IPS DF 6.9 (cell line): ENCODE results near the gene SMC1B.

Experiments
- DNase-seq: peaks from one replicate; pipeline ENCODE4 v3.0.0-alpha.2; 2013; ENCODE audit warnings: low read depth, low spot score
- H3K27ac ChIP-seq: one replicate; pipeline ENCODE4 v1.5.1; 2013; ENCODE audit warnings: low read length, control low read depth
- H3K27me3 ChIP-seq: 2 replicates; pipeline ENCODE4 v1.6.1; 2013; ENCODE audit warnings: mild to moderate bottlenecking, low read length; ENCODE audit not compliant: control insufficient read depth, insufficient read depth
- H3K36me3 ChIP-seq: 2 replicates; pipeline ENCODE4 v1.6.1; 2013; ENCODE audit warnings: low read length; ENCODE audit not compliant: control insufficient read depth, insufficient read depth
- H3K4me1 ChIP-seq: 2 replicates; pipeline ENCODE4 v1.6.1; 2013; ENCODE audit warnings: low read length; ENCODE audit not compliant: control insufficient read depth, insufficient read depth
- H3K4me3 ChIP-seq: 2 replicates; pipeline ENCODE4 v1.5.1; 2013; ENCODE audit warnings: mild to moderate bottlenecking, low read length
- H3K9me3 ChIP-seq: 2 replicates; pipeline ENCODE4 v1.6.1; 2013; ENCODE audit warnings: low read length, inconsistent platforms; ENCODE audit not compliant: control insufficient read depth, insufficient read depth
- WGBS: extraction: QIAGEN DNeasy Blood & Tissue Kit; methylation state at CpG from one replicate; pipeline ENCODE4 v1.1.7; 2013; ENCODE audit warnings: mixed read lengths, missing lambda C conversion rate; ENCODE audit not compliant: insufficient read length, insufficient coverage; 5-methylcytosine and 5-hydroxymethylcytosine counted together

The SMC1B gene

GRCh38 chr22:45314054-45314721 is 99.2 kb downstream of the SMC1B start:
- no CpG with 5 or more reads among the region's 8 CpGs for WGBS
- Histone ChIP-seq H3K4me1 (no peaks in the 10 kb centered on the region; the same call in 1 of the 2 replicates), H3K27ac (no peak overlapping the region), H3K4me3 (no peak overlapping the region), H3K9me3 (no peaks in the 10 kb centered on the region), H3K36me3 (no peaks in the 10 kb centered on the region), H3K27me3 (no peaks in the 10 kb centered on the region)
- DNase-seq, result no peak

- Histone ChIP-seq H3K4me1 (peaks cover 1% of the 10 kb centered on the region), H3K27me3 (no peaks in the 10 kb centered on the region), H3K27ac (no peak overlapping the region), H3K9me3 (no peaks in the 10 kb centered on the region), H3K36me3 (no peaks in the 10 kb centered on the region), H3K4me3 (no peak overlapping the region)
- no CpG with 5 or more reads among the region's 4 CpGs for WGBS
- no peak for DNase-seq
Observed at GRCh38 chr22:45312856-45313255, 100.5 kb downstream of the SMC1B start.

DNA sequence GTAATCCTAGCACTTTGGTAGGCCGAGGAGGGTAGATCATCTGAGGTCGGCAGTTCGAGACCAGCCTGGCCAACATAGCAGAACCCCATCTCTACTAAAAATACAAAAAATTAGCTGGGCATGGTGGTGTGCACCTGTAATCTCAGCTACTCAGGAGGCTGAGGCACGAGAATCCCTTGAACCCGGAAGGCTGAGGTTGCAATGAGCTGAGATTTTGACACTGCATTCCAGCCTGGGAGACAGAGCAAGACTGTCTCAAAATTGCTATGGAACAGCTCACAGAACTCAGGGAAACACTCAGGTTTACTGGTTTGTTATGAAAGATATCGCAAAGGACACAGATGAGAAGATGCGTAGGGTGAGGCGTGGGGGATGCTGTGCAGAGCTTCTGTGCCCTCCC is 101.0 kb downstream of the SMC1B start:
- Histone ChIP-seq H3K4me1 (peaks cover 1% of the 10 kb centered on the region), H3K36me3 (no peaks in the 10 kb centered on the region), H3K27me3 (no peaks in the 10 kb centered on the region), H3K9me3 (no peaks in the 10 kb centered on the region), H3K4me3 (no peak overlapping the region), H3K27ac (no peak overlapping the region)
- DNase-seq, result no peak
- WGBS, result no CpG with 5 or more reads among the region's 8 CpGs

DNA sequence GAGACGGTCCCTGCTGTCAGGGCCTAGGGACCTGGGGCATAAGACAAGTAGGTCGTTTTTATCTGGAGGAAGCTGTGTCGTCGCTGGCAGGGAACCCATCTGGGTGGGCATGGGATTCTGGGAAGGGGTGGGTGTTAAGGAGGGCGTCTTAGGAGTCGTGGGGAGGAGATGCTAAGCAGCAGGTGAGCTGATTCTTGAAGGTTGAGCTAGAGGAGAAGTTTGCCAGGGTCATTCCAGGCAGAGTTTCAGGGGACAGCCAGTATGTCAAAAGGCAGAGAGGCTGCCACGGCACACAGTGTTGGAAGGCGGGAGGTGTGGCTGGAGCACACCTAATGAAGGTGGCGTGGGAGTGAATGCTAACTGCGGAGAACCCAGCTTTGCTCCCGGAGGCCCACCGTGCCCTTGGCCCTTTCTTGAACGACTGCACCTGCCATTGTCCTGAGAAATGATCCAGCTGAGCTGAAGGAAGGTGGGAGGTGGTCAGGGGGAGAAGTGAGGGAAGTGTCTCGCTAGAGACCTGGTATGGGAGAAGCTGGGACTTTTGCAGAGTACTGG is 102.3 kb downstream of the SMC1B start:
- Histone ChIP-seq H3K9me3 (no peaks in the 10 kb centered on the region), H3K36me3 (no peaks in the 10 kb centered on the region), H3K4me3 (peak overlapping the region; percentile 94; the same call in 1 of the 2 replicates), H3K4me1 (peaks cover 1% of the 10 kb centered on the region), H3K27ac (no peak overlapping the region), H3K27me3 (no peaks in the 10 kb centered on the region)
- no peak for DNase-seq
- no CpG with 5 or more reads among the region's 14 CpGs for WGBS

DNA sequence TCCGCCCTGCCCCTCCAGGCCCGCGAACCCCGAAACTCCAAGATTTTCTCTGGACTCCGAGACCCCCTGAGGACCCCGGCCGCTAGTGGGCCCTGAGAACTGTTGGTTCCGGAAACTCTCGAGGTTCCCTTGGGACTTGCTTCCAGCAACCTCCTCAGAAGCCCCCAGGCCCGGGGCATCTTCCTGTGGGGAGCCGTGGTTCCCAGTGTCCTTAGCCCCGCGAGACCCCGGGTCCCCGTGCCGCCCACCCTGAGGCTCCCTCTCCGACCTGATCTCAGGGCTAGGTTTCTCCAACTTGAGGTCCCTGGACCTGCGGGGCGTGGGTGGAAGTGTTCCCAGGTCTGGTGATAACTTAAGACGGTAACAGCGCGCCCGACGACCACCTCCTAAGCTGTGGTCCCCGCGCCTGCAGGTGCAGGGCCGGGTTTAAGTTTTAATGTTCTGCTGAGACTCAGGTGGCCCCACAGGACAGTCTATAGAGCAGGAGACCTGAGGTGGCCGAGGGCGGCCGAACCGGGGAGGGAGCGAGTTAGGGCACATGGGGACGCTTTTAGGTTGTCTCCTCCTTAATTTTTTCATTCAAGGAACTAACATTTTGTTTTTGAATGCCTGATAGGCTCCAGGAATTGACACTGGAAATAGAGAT is 102.9 kb downstream of the SMC1B start:
- H3K36me3 ChIP-seq, result no peaks in the 10 kb centered on the region
- H3K27ac ChIP-seq, result no peak overlapping the region
- H3K27me3 ChIP-seq, result no peaks in the 10 kb centered on the region
- no peaks in the 10 kb centered on the region for H3K9me3 ChIP-seq
- peaks cover 1% of the 10 kb centered on the region for H3K4me1 ChIP-seq
- DNase-seq, result no peak
- no CpG with 5 or more reads among the region's 33 CpGs for WGBS
- peak overlapping the region; percentile 94 for H3K4me3 ChIP-seq

DNA sequence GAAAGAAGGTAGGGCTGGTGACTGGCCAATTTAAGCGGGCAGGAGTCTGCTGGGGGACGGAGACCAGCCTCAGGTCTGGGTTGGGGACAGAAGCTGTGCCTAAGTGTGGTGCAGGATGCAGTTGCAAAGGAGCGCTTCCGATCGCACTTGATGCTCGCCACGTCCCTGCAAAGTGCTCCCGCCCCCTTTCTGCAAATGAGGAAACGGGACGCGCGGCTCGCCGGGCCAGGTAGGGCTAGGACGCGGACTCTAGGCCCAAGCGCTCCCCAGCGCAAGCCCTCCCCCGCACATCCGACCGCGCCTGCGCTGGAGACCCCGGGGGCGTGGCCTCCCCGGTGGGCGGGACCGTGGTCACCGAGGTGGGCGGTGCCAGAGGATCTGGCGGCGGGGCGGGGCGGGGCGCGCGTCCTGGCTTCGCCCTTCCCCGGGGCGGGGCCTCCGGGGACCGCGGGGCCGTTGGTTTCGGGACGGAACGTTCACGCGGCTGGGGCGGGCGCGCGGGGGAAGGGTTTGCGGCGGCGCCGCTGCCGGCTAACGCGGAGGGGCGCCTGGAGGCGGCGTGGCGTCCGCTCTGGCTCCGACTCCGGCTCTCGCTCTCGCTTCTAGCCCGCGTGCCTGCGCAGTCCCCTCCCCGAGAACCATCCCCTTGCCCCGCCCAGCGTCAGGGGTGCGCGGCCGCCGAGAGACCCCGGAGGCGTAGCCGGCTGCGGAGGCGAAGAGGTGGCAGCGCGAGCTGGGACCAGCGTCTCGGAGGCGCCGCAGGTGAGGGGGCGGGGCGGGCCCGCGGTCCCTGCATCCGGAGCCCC is 103.8 kb downstream of the SMC1B start, which contains the start of gene FAM118A:
Gene FAM118A (plus strand): TSS at position 513 of the 806 bp plus-strand sequence. CDS start 12,446 bp downstream, outside the sequence.
- no peaks in the 10 kb centered on the region for H3K27me3 ChIP-seq
- H3K4me3 ChIP-seq, result peak within 1 kb of the TSS; percentile 94
- DNase-seq, result peak; percentile 67
- H3K4me1 ChIP-seq, result peaks cover 1% of the 10 kb centered on the region
- H3K27ac ChIP-seq, result no peak within 1 kb of the TSS
- H3K9me3 ChIP-seq, result no peaks in the 10 kb centered on the region
- WGBS, result no CpG with 5 or more reads among the region's 95 CpGs
- no peaks in the 10 kb centered on the region for H3K36me3 ChIP-seq

DNA sequence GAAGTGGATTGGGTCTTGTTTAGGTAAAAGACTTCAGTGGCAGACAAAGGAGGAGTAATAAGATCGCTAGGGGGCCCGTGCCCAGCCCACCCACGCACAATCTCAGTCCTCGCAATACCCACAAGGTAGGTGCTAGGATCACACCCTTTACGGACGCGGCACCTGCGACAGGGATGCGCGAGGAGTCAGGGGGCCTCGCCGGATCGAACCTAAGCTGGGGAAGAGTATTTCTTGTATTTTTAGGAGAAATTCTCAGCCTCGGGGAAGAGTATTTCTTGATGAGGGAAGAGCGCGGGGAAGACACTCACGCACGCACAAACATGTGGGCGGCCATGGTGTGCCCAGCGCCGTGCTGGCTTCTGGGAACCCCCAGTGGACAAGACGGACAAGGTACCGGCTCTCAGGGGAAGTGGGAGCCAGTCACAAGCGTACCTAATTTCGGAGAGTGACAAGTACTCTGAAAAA is 104.4 kb downstream of the SMC1B start:
- H3K27ac ChIP-seq, result no peak overlapping the region
- no CpG with 5 or more reads among the region's 25 CpGs for WGBS

GRCh38 chr22:45308391-45308956 is 104.9 kb downstream of the SMC1B start:
- WGBS, result no CpG with 5 or more reads among the region's 6 CpGs
- no peak for DNase-seq
- Histone ChIP-seq H3K9me3 (no peaks in the 10 kb centered on the region), H3K27ac (no peak overlapping the region), H3K36me3 (no peaks in the 10 kb centered on the region), H3K4me1 (peaks cover 1% of the 10 kb centered on the region), H3K27me3 (no peaks in the 10 kb centered on the region), H3K4me3 (no peak overlapping the region)

More for the DNA sequence above, 104.4 kb downstream of the SMC1B start:
- H3K36me3 ChIP-seq, result no peaks in the 10 kb centered on the region
- H3K4me3 ChIP-seq, result peak overlapping the region; percentile 25; the same call in 1 of the 2 replicates
- no peak for DNase-seq
- H3K27me3 ChIP-seq, result no peaks in the 10 kb centered on the region
- no peaks in the 10 kb centered on the region for H3K9me3 ChIP-seq
- peaks cover 1% of the 10 kb centered on the region for H3K4me1 ChIP-seq

DNA sequence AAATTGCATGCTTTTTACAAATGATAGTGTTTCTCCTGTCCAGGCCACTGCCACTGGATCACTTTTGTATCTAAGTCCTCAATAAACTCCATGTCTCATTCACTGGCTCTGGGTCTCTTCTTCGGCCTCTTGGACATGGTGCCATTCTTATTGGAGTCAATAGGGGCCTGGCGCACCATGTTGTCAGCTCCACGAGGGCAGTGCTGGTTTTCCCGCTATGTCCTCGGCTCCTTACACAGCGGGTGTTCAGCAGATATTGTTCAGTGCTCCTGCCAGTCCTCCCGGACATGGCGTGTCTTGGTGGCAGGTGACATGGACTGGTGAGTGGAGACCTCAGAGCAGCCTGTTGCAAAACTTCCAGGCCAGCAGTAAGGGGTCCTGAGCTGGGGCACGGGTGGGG is 107.3 kb downstream of the SMC1B start:
- WGBS, result no CpG with 5 or more reads among the region's 9 CpGs
- Histone ChIP-seq H3K9me3 (no peaks in the 10 kb centered on the region), H3K27ac (no peak overlapping the region), H3K4me1 (peaks cover 1% of the 10 kb centered on the region), H3K36me3 (no peaks in the 10 kb centered on the region), H3K4me3 (no peak overlapping the region), H3K27me3 (no peaks in the 10 kb centered on the region)
- no peak for DNase-seq
